ENCODE data around the gene ZXDB. TPM values are rescaled to one million over a fixed set of nuclear protein-coding genes. Genes with fewer than 3 reads are reported as not detected.

The ZXDB gene
- total RNA-seq, 1 experiment from 2014 or later, result 11.9 TPM

DNA sequence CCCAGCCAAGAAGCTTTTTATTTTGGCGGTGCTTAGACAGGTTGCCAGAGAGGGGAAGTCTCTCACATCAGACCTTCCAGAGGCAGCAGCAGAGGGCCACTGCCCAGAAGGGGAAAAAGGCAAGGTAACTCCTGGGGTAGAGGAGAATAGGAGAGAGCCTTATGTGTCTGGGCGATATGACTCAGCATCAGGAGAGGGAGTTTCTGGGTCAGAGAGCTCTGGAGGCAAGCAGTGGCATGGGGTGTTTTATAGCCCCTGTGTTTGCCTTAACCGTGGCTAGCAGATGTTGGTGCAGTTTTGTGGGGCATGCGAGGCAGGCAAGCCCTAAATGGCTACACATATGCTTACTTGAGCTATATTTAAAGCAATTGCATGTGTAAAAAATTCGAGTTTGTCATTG, 8.3 kb upstream of the ZXDB start:
- Histone ChIP-seq H3K79me2 (ENCODE audit: insufficient read depth, low read length) (no peaks in the 10 kb centered on the region), H2BK120ac (ENCODE audit: low read depth, low read length, poor library complexity, severe bottlenecking) (no peak overlapping the region), H3K23ac (ENCODE audit: insufficient read length, low read depth, low read length) (no peak overlapping the region), H4K91ac (ENCODE audit: insufficient read length, low read depth, low read length) (no peak overlapping the region), H4K8ac (replicated peaks; ENCODE audit: insufficient read length, low read depth, low read length) (no peak overlapping the region), H2BK5ac (ENCODE audit: insufficient read length, low read length) (no peak overlapping the region), H4K20me1 (ENCODE audit: control insufficient read depth, insufficient read depth, insufficient read length) (no peaks in the 10 kb centered on the region), H3T11ph (ENCODE audit: low read length) (no peak overlapping the region), H3K27ac (ENCODE audit: insufficient read length, low read depth, low read length) (no peak overlapping the region), H2AK5ac (ENCODE audit: insufficient read length, low read length) (no peak overlapping the region), H3K4me1 (ENCODE audit: insufficient read depth, low read length) (no peaks in the 10 kb centered on the region), H2BK15ac (ENCODE audit: low read depth, low read length) (no peak overlapping the region), H3K79me1 (ENCODE audit: insufficient read depth, low read depth, low read length, poor library complexity, severe bottlenecking) (no peaks in the 10 kb centered on the region), H3K14ac (ENCODE audit: insufficient read depth, low read length) (no peak overlapping the region), H3K18ac (ENCODE audit: insufficient read length, low read depth, low read length) (no peak overlapping the region), H2AFZ (ENCODE audit: low read length) (no peak overlapping the region), H3K9me3 (ENCODE audit: control insufficient read depth, low read depth, low read length) (peaks cover 42% of the 10 kb centered on the region), H3K56ac (ENCODE audit: insufficient read length, low read depth, low read length) (no peak overlapping the region), H2BK20ac (ENCODE audit: low read depth, low read length, poor library complexity, severe bottlenecking) (no peak overlapping the region), H4K5ac (ENCODE audit: insufficient read length, low read depth, low read length) (no peak overlapping the region), H3K4me2 (ENCODE audit: insufficient read depth, insufficient read length, low read length) (no peak overlapping the region), H3K27me3 (ENCODE audit: insufficient read depth, low read length) (no peaks in the 10 kb centered on the region), H2BK12ac (ENCODE audit: insufficient read length, low read depth, low read length) (no peak overlapping the region), H3K4ac (ENCODE audit: low read depth, low read length) (no peak overlapping the region), H3K9ac (ENCODE audit: extremely low read depth, insufficient read length, low read length) (no peak overlapping the region), H3K23me2 (ENCODE audit: insufficient read length, low read depth, low read length, poor library complexity, severe bottlenecking) (no peaks in the 10 kb centered on the region)
- TF ChIP-seq, protein P1, sequence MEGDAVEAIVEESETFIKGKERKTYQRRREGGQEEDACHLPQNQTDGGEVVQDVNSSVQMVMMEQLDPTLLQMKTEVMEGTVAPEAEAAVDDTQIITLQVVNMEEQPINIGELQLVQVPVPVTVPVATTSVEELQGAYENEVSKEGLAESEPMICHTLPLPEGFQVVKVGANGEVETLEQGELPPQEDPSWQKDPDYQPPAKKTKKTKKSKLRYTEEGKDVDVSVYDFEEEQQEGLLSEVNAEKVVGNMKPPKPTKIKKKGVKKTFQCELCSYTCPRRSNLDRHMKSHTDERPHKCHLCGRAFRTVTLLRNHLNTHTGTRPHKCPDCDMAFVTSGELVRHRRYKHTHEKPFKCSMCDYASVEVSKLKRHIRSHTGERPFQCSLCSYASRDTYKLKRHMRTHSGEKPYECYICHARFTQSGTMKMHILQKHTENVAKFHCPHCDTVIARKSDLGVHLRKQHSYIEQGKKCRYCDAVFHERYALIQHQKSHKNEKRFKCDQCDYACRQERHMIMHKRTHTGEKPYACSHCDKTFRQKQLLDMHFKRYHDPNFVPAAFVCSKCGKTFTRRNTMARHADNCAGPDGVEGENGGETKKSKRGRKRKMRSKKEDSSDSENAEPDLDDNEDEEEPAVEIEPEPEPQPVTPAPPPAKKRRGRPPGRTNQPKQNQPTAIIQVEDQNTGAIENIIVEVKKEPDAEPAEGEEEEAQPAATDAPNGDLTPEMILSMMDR (conservative IDR thresholded peaks at IDR 0.05), result no peak
- peaks cover 70 to 73% of the 10 kb centered on the region in 2 experiments for H3K9me3 Mint-ChIP-seq
- H3K36me3 Mint-ChIP-seq (ENCODE audit: insufficient read depth in 1 of 3, low read depth in 3 of 3), result no peaks in the 10 kb centered on the region
- H3K4me3 Mint-ChIP-seq, result no peak overlapping the region
- DNase-seq, result no peak
- no CpG with 5 or more reads among the region's 5 CpGs for WGBS (ENCODE audit: extremely low coverage, insufficient read length, low lambda C conversion rate)
- H3K27ac Mint-ChIP-seq, result no peak overlapping the region
- H3K4me1 Mint-ChIP-seq, result peaks cover 0 to 3% of the 10 kb centered on the region in 2 experiments; a peak in 1 of 4 replicates
- H3K27me3 Mint-ChIP-seq (ENCODE audit: low read depth), result 0 out of 2 replicates have a peak, but pooled peaks cover 2% of the 10 kb centered on the region

Measured in H9 (cell line).